Measurements from ENCODE around the gene CHERP.
"Not testable (repeated sequence)": the region's sequence is repeated elsewhere in the genome, so short reads cannot be mapped to it uniquely, and the experiment has no call there.

Gene CHERP

GRCh38 chr19:16521715-16522289 lies 20.4 kb downstream of the CHERP start:
- no peak overlapping the region for H3K4me3 ChIP-seq (ENCODE audit: low read depth, low read length)

GRCh38 chr19:16520986-16521624 lies 21.1 kb downstream of the CHERP start:
- H3K4me3 ChIP-seq (ENCODE audit: low read depth, low read length) = no peak overlapping the region

- H3K4me3 ChIP-seq (ENCODE audit: low read depth, low read length) = no peak overlapping the region
These were observed 21.9 kb downstream of the CHERP start for GRCh38 chr19:16520074-16520973.

- H3K4me3 ChIP-seq (ENCODE audit: low read depth, low read length) = no peak overlapping the region
These were observed 23.0 kb downstream of the CHERP start for GRCh38 chr19:16519230-16519687.

- H3K4me3 ChIP-seq (ENCODE audit: low read depth, low read length) = no peak overlapping the region
These were observed 23.6 kb downstream of the CHERP start for GRCh38 chr19:16518483-16519229.

- no peak overlapping the region for H3K4me3 ChIP-seq (ENCODE audit: low read depth, low read length)
These were observed 24.2 kb downstream of the CHERP start for GRCh38 chr19:16518061-16518460.

GRCh38 chr19:16516923-16517610 lies 25.2 kb downstream of the CHERP start:
- no peak overlapping the region for H3K4me3 ChIP-seq (ENCODE audit: low read depth, low read length)

GRCh38 chr19:16516381-16516780 lies 25.9 kb downstream of the CHERP start:
- H3K4me3 ChIP-seq (ENCODE audit: low read depth, low read length) = no peak overlapping the region

GRCh38 chr19:16514383-16515019 lies 27.7 kb downstream of the CHERP start:
- no peak overlapping the region for H3K4me3 ChIP-seq (ENCODE audit: low read depth, low read length)

GRCh38 chr19:16512611-16513010 lies 29.6 kb downstream of the CHERP start:
- not testable (repeated sequence) for H3K4me3 ChIP-seq (ENCODE audit: low read depth, low read length)

- H3K4me3 ChIP-seq (ENCODE audit: low read depth, low read length) = no peak overlapping the region
These were observed 32.8 kb downstream of the CHERP start for GRCh38 chr19:16509141-16510061.

- H3K4me3 ChIP-seq (ENCODE audit: low read depth, low read length) = no peak overlapping the region
These were observed 33.7 kb downstream of the CHERP start for GRCh38 chr19:16508546-16508945.

GRCh38 chr19:16506961-16507360 lies 35.3 kb downstream of the CHERP start:
- no peak overlapping the region for H3K4me3 ChIP-seq (ENCODE audit: low read depth, low read length)

- not testable (repeated sequence) for H3K4me3 ChIP-seq (ENCODE audit: low read depth, low read length)
These were observed 36.1 kb downstream of the CHERP start for GRCh38 chr19:16506161-16506560.

GRCh38 chr19:16504271-16504670 lies 38.0 kb downstream of the CHERP start:
- H3K4me3 ChIP-seq (ENCODE audit: low read depth, low read length) = no peak overlapping the region

GRCh38 chr19:16497837-16498236 lies 44.4 kb downstream of the CHERP start:
- no peak overlapping the region for H3K4me3 ChIP-seq (ENCODE audit: low read depth, low read length)

GRCh38 chr19:16497042-16497441 lies 45.2 kb downstream of the CHERP start:
- H3K4me3 ChIP-seq (ENCODE audit: low read depth, low read length) = no peak overlapping the region

- peak overlapping the region; percentile 73 for H3K4me3 ChIP-seq (ENCODE audit: low read depth, low read length)
These were observed 45.6 kb downstream of the CHERP start for GRCh38 chr19:16496613-16496983.

- H3K4me3 ChIP-seq (ENCODE audit: low read depth, low read length) = peak within 1 kb of the TSS; percentile 76
These were observed 46.1 kb downstream of the CHERP start, which contains the start of the genes C19orf44 and CALR3 for GRCh38 chr19:16495982-16496612. Gene C19orf44 (plus strand): TSS chr19:16496394. CDS start chr19:16500793, 4,399 bp downstream. Gene CALR3 (minus strand): TSS chr19:16496167. CDS start chr19:16496129, 38 bp downstream.

Data from iPS-11a (cell line).